Limb (tissue), 2 donors: ENCODE measurements around the gene ANXA1.
A peak's percentile ranks its signal among the peaks of the same experiment; 100 is the strongest.
"Not testable (repeated sequence)": the region's sequence is repeated elsewhere in the genome, so short reads cannot be mapped to it uniquely, and the experiment has no call there.

ENCODE experiments used
- DNase-seq, 2 donors: peaks; one replicate each; pipeline ENCODE4 v3.0.0-alpha.2; 2016; ENCODE audit errors: extremely low spot score in 2 of 2

Gene ANXA1

GRCh38 chr9:73167614-73168013 lies 15.9 kb downstream of the ANXA1 start:
- no peak for DNase-seq

- DNase-seq, result no peak
These were observed 16.8 kb downstream of the ANXA1 start for GRCh38 chr9:73168298-73168934.

GRCh38 chr9:73170185-73170957 lies 18.7 kb downstream of the ANXA1 start:
- no peak for DNase-seq

- DNase-seq, result no peak
These were observed 21.2 kb downstream of the ANXA1 start for GRCh38 chr9:73172901-73173215.

- DNase-seq, result no peak
These were observed 22.1 kb downstream of the ANXA1 start for GRCh38 chr9:73173557-73174329.

- DNase-seq, result no peak
These were observed 22.8 kb downstream of the ANXA1 start for GRCh38 chr9:73174330-73174980.

- DNase-seq, result no peak
These were observed 24.8 kb downstream of the ANXA1 start for GRCh38 chr9:73176450-73176875.

GRCh38 chr9:73178044-73178443 lies 26.4 kb downstream of the ANXA1 start:
- DNase-seq, result no peak

- DNase-seq, result no peak
These were observed 27.9 kb downstream of the ANXA1 start for GRCh38 chr9:73179589-73179988.

GRCh38 chr9:73180403-73180802 lies 28.7 kb downstream of the ANXA1 start:
- DNase-seq, result peak in 1 of 2 donors; percentile 78

- DNase-seq, result peak in 1 of 2 donors; percentile 64
These were observed 31.3 kb downstream of the ANXA1 start for GRCh38 chr9:73182928-73183327.

GRCh38 chr9:73183428-73183827 lies 31.8 kb downstream of the ANXA1 start:
- DNase-seq, result no peak

GRCh38 chr9:73183917-73184861 lies 32.5 kb downstream of the ANXA1 start:
- DNase-seq, result peak in 1 of 2 donors; percentile 88

GRCh38 chr9:73191109-73191508 lies 39.4 kb downstream of the ANXA1 start:
- not testable (repeated sequence) for DNase-seq

- DNase-seq, result no peak
These were observed 42.6 kb downstream of the ANXA1 start for GRCh38 chr9:73194284-73194683.

- DNase-seq, result no peak
These were observed 47.8 kb downstream of the ANXA1 start for GRCh38 chr9:73199448-73199847.

- no peak for DNase-seq
These were observed 48.2 kb downstream of the ANXA1 start for GRCh38 chr9:73199886-73200285.

- DNase-seq, result peak in 1 of 2 donors; percentile 43
These were observed 49.2 kb downstream of the ANXA1 start for GRCh38 chr9:73200694-73201452.

GRCh38 chr9:73202980-73203379 lies 51.3 kb downstream of the ANXA1 start:
- no peak for DNase-seq

GRCh38 chr9:73204936-73205335 lies 53.3 kb downstream of the ANXA1 start:
- no peak for DNase-seq
